Keratinocyte (primary cell): ENCODE data around the gene PDX1.

Experiments
- CTCF ChIP-seq, 3 experiments: IDR thresholded peaks in 1 of 3; conservative IDR thresholded peaks in 1 of 3; optimal IDR thresholded peaks in 1 of 3; 2 replicates in 2 of 3; 3 replicates in 1 of 3; pipeline versions ENCODE3 to v1.5.1; 2011; ENCODE audit warnings: low read length in 3 of 3, mild to moderate bottlenecking in 3 of 3, moderate library complexity in 2 of 3, control low read depth in 1 of 3, inconsistent platforms in 1 of 3; ENCODE audit not compliant: insufficient read depth in 2 of 3; ENCODE audit errors: extremely low read depth in 1 of 3
- EZH2 ChIP-seq: IDR thresholded peaks from one replicate; pipeline ENCODE4 v1.6.1; 2012; ENCODE audit warnings: inconsistent platforms, mild to moderate bottlenecking, low read length, moderate library complexity

DNA sequence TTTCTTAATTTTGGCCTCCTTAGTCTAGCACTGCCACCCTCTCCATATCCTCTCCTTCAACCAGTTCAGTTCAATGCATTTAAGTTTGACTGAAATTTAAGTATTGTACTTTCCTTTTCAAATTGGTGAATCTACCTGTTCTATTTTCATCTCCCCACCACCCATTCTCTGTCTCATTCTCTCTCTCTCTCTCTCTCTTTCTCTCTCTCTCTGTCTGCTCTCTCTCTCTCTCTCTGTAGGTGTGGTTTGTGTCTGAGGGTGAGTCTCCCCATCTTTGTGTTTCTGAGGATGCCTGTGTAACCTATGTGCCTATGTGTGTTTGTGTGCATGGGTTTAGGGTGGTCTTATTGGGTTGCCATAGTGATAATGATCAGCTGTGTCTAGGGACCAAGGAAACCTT, 10.1 kb downstream of the PDX1 start:
- TF ChIP-seq EZH2 (no peak), CTCF (optimal IDR thresholded peaks at IDR 0.05 in 1 of 3, IDR thresholded peaks at IDR 0.05 in 1 of 3, conservative IDR thresholded peaks at IDR 0.05 in 1 of 3; ENCODE audit: extremely low read depth in 1 of 3, insufficient read depth in 2 of 3, low read length in 3 of 3) (no peak)
